ENCODE results near the gene AQP5.

DNA sequence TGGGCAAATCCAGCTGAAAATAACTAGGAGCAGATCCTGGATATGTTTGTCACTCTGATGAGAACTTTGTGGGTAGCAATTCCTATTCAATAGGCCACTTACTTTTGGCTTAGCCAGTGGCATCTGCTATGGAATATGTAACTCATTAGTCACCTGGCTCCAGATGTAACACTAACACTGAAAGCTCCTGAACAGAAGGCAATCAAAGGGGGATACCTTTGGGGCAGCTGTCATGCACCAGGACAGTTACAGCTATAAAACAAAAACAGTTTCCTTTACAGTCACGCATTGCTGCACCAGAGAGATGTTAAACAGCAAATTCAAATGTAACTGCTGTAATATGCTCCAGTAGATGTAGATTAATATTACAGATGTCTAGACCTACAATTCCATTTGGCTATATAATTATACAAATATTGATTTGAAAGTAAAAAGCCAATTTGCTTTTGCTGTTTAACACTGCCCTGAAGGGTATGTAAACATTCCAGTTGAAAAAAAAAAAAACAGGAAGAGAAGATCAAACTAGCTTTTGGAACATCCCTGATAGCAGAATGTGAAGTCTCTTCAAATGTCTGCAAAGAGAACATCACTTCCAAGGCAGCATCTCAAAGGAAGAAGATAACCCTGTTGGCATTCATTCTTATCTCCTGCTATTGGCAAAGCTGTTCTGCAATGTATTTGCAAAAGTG, 45.2 kb downstream of the AQP5 start:
- TF ChIP-seq EZH2 (IDR thresholded peaks at IDR 0.05; ENCODE audit: insufficient read depth, poor library complexity, severe bottlenecking) (no peak), EZH2phosphoT487 (IDR thresholded peaks at IDR 0.05; ENCODE audit: insufficient read depth, low read depth) (no peak)

All from GM23248 (cell line).